Measurements from ENCODE around the gene PLBD2. TPM values are rescaled to one million over a fixed set of nuclear protein-coding genes. Genes with fewer than 3 reads are reported as not detected.

The PLBD2 gene
- polyA plus RNA-seq, 1 donor from 2014 or later: 7.1 TPM

GRCh38 chr12:113422886-113423669 lies 64.7 kb downstream of the PLBD2 start:
- no peak overlapping the region for H3K4me3 Mint-ChIP-seq
- H3K36me3 Mint-ChIP-seq: no peaks in the 10 kb centered on the region
- no peaks in the 10 kb centered on the region for H3K9me3 Mint-ChIP-seq
- peaks cover 8 to 13% (median 10%) of the 10 kb centered on the region in 3 donors for H3K4me1 Mint-ChIP-seq
- H3K27ac Mint-ChIP-seq: no peak overlapping the region
- peaks cover 22% of the 10 kb centered on the region for H3K27me3 Mint-ChIP-seq

GRCh38 chr12:113424456-113424855 lies 66.1 kb downstream of the PLBD2 start:
- Mint-ChIP-seq H3K4me1 (peaks cover 8 to 13% (median 10%) of the 10 kb centered on the region in 3 donors), H3K36me3 (no peaks in the 10 kb centered on the region), H3K4me3 (no peak overlapping the region), H3K9me3 (no peaks in the 10 kb centered on the region), H3K27me3 (peaks cover 24% of the 10 kb centered on the region), H3K27ac (peak overlapping the region in 1 of 3 donors; percentile 0)

DNA sequence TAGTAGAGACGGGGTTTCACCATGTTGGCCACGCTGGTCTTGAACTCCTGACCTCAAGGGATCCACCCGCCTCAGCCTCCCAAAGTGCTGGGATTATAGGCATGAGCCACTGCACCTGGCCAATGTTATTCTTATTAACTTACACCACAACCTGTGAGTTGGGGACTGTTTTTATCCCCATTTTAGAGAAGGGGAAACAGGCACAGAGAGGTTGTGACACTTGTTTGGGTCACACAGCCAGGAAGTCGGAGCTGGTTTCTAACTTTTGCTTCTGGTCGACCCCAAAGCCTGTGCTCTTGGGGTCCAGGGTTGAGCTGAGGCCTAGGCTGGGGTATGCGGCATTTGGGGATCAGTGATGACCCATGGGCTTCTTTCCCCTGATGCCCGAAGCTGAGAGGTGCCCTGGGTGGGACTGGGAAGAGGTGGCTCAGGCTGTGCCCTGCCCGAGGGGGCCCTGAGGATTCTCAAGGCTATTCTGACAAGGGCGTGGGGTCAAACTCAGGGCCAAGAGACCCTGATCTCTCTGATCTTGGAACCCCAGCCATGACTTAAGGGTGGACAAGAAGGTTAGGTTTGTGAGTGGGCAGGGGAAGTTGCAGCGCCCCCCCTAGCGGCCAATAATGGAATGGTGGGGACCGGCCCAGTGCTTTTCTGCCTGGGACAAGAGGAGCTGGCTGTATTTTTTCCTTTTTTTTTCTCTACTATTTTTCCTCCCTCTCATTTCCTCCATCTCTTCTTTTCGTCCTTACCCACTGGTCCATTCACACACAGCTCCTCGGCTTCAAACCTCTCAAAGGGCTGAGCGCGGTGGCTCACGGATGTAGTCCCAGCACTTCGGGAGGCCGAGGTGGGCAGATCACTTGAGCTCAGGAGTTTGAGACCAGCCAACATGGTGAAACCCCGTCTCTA lies 66.8 kb downstream of the PLBD2 start:
- Mint-ChIP-seq H3K27ac (no peak overlapping the region), H3K4me3 (no peak overlapping the region), H3K4me1 (peaks cover 8 to 13% (median 10%) of the 10 kb centered on the region in 3 donors), H3K9me3 (peaks cover 0 to 4% (median 3%) of the 10 kb centered on the region in 3 donors), H3K27me3 (peaks cover 25% of the 10 kb centered on the region), H3K36me3 (no peaks in the 10 kb centered on the region)

DNA sequence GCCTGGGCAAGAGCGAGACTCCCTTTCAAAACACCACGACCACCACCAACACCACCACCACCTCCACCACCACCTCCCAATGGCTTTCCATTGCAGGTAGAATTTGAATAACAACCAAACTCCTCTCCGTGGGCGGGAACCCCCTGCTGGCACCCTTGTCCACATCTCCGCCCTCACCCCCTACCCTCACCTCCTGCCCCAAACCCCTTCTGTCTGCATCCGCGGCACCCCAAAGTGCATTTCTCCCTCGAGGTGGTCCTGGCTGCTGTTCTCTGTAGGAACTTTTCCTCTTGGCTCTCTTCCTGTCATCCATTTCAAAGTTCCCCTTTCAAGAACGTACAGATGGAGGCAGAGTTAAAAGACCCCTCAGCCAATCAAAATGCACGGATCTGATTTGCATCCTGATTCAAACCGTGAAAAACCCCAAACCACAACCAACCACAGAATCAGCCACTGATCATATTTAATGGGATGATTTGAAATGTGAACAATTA lies 67.6 kb downstream of the PLBD2 start:
- peak overlapping the region in 1 of 3 donors; percentile 67 for H3K27ac Mint-ChIP-seq
- H3K9me3 Mint-ChIP-seq: peaks cover 0 to 7% (median 6%) of the 10 kb centered on the region in 3 donors
- H3K27me3 Mint-ChIP-seq: peaks cover 32% of the 10 kb centered on the region
- H3K4me3 Mint-ChIP-seq: peak overlapping the region in 1 of 4 donors; percentile 17
- H3K4me1 Mint-ChIP-seq: peaks cover 8 to 13% (median 10%) of the 10 kb centered on the region in 3 donors
- no peaks in the 10 kb centered on the region for H3K36me3 Mint-ChIP-seq

DNA sequence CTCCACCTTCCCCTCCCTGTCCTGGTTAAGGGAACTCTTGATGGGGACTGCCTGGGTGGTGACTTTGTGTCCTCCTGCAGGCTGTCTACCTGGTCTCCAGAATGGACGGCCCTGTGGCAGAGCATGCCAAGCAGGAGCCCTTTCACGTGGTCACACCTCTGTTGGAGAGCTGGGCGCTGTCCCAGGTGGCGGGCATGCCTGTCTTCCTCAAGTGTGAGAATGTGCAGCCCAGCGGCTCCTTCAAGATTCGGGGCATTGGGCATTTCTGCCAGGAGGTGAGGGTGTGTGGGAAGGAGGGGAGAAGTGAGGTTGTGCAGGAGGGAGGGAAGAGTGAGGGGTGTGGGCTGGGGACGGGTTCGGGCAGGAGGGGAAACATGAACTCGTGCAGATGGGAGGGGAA lies 69.5 kb downstream of the PLBD2 start:
- Mint-ChIP-seq H3K27me3 (peaks cover 37% of the 10 kb centered on the region), H3K36me3 (no peaks in the 10 kb centered on the region), H3K27ac (no peak overlapping the region), H3K9me3 (peaks cover 2 to 7% (median 6%) of the 10 kb centered on the region in 3 donors), H3K4me3 (no peak overlapping the region), H3K4me1 (peaks cover 0 to 7% (median 3%) of the 10 kb centered on the region in 3 donors)

- peaks cover 42% of the 10 kb centered on the region for H3K27me3 Mint-ChIP-seq
- H3K9me3 Mint-ChIP-seq: peaks cover 2 to 7% (median 6%) of the 10 kb centered on the region in 3 donors
- H3K4me3 Mint-ChIP-seq: no peak overlapping the region
- H3K4me1 Mint-ChIP-seq: peaks cover 0 to 7% (median 2%) of the 10 kb centered on the region in 3 donors
- no peak overlapping the region for H3K27ac Mint-ChIP-seq
- H3K36me3 Mint-ChIP-seq: no peaks in the 10 kb centered on the region
Observed at GRCh38 chr12:113428482-113428881, 70.1 kb downstream of the PLBD2 start.

GRCh38 chr12:113432986-113433385 lies 74.6 kb downstream of the PLBD2 start:
- Mint-ChIP-seq H3K4me3 (no peak overlapping the region), H3K27ac (no peak overlapping the region), H3K36me3 (no peaks in the 10 kb centered on the region), H3K4me1 (no peaks in the 10 kb centered on the region), H3K9me3 (peaks cover 2 to 7% (median 6%) of the 10 kb centered on the region in 3 donors), H3K27me3 (peaks cover 23% of the 10 kb centered on the region)

DNA sequence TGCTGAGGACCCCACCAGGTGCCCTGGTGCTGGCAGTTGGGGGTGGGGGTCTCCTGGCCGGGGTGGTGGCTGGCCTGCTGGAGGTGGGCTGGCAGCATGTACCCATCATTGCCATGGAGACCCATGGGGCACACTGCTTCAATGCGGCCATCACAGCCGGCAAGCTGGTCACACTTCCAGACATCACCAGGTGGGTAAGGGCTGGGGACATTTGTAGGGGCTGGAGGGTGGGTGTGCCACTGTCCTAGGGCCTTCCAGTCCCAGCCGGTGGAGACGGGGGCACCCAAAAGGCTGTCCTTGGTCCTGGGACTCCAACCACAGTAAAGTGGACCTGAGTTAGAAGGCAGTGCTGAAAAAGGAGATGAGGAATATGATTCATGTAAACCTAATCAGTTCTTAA lies 77.0 kb downstream of the PLBD2 start:
- Mint-ChIP-seq H3K36me3 (no peaks in the 10 kb centered on the region), H3K27me3 (peaks cover 22% of the 10 kb centered on the region), H3K27ac (no peak overlapping the region), H3K4me3 (no peak overlapping the region), H3K4me1 (no peaks in the 10 kb centered on the region), H3K9me3 (peaks cover 1 to 2% (median 1%) of the 10 kb centered on the region in 3 donors)

- Mint-ChIP-seq H3K36me3 (no peaks in the 10 kb centered on the region), H3K9me3 (peaks cover 0 to 2% (median 0%) of the 10 kb centered on the region in 3 donors), H3K4me1 (no peaks in the 10 kb centered on the region), H3K4me3 (no peak overlapping the region), H3K27ac (no peak overlapping the region), H3K27me3 (peaks cover 19% of the 10 kb centered on the region)
Observed at GRCh38 chr12:113436586-113436985, 78.2 kb downstream of the PLBD2 start.

GRCh38 chr12:113436993-113437728 lies 78.8 kb downstream of the PLBD2 start:
- no peaks in the 10 kb centered on the region for H3K4me1 Mint-ChIP-seq
- H3K36me3 Mint-ChIP-seq: no peaks in the 10 kb centered on the region
- H3K27me3 Mint-ChIP-seq: peaks cover 22% of the 10 kb centered on the region
- H3K9me3 Mint-ChIP-seq: peaks cover 0 to under 1% (median 0%) of the 10 kb centered on the region in 3 donors
- no peak overlapping the region for H3K27ac Mint-ChIP-seq
- H3K4me3 Mint-ChIP-seq: no peak overlapping the region

GRCh38 chr12:113437729-113438100 lies 79.3 kb downstream of the PLBD2 start:
- H3K4me3 Mint-ChIP-seq: no peak overlapping the region
- no peaks in the 10 kb centered on the region for H3K36me3 Mint-ChIP-seq
- no peaks in the 10 kb centered on the region for H3K4me1 Mint-ChIP-seq
- H3K27ac Mint-ChIP-seq: no peak overlapping the region
- no peaks in the 10 kb centered on the region for H3K9me3 Mint-ChIP-seq
- H3K27me3 Mint-ChIP-seq: peaks cover 21% of the 10 kb centered on the region

DNA sequence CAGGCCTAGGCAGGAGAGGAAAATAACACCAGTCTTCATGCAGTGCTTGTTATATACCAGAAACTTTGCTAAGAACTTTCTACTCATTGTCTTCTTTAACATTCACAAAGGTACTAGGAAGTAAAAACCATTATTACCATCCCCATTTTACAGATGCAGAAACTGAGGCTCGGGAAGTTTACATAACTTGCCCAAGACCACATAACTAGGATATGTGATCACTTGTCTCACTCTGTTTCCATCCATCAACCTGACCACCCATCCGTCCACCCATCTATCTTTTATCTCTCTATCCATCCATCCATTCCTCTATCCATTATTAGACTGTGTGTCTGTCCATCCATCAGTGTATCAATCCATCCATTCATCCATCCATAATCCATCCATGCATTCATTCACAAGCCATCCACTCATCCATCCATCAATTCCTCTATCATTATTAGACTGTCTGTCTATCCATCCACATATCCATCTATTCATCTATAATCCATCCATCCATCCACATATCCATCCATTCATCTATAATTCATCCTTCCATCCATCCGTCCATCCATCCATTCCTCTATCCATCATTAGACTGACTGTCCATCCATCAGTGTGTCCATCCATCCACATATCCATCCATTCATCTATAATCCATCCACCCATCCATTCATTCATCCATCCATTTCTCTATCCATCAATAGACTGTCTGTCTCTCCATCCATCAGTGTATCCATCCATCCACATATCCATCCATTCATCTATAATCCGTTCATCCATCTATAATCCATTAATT lies 80.3 kb downstream of the PLBD2 start:
- Mint-ChIP-seq H3K9me3 (no peaks in the 10 kb centered on the region), H3K27me3 (peaks cover 21% of the 10 kb centered on the region), H3K4me3 (no peak overlapping the region), H3K36me3 (no peaks in the 10 kb centered on the region), H3K4me1 (no peaks in the 10 kb centered on the region), H3K27ac (no peak overlapping the region)

DNA sequence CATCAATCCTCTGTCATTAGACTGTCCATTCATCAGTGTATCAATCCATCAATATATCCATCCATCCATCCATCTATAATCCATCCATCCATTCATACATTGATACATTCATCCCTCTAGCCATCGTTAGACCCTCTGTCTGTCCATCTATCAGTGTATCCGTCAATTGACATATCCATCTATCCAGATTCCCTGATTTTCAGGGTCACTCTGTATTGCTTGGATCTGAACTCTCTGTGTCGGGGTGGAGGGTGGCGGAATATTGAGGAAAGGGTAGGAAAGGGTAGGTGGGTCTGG lies 80.9 kb downstream of the PLBD2 start:
- Mint-ChIP-seq H3K27me3 (peaks cover 21% of the 10 kb centered on the region), H3K4me3 (no peak overlapping the region), H3K4me1 (no peaks in the 10 kb centered on the region), H3K9me3 (no peaks in the 10 kb centered on the region), H3K27ac (no peak overlapping the region), H3K36me3 (no peaks in the 10 kb centered on the region)

- Mint-ChIP-seq H3K4me3 (no peak overlapping the region), H3K4me1 (no peaks in the 10 kb centered on the region), H3K27ac (no peak overlapping the region), H3K9me3 (no peaks in the 10 kb centered on the region), H3K36me3 (no peaks in the 10 kb centered on the region), H3K27me3 (peaks cover 21% of the 10 kb centered on the region)
Observed at GRCh38 chr12:113439606-113440030, 81.2 kb downstream of the PLBD2 start.
